A673 (cell line): ENCODE results near the gene SYS1.

Source experiments
- CTCF ChIP-seq: fragments of 300-800, 200-600 bp; sonication (generic); conservative IDR thresholded peaks from 2 replicates; pipeline ENCODE4 v1.5.1; 2017; ENCODE audit warnings: low read depth, mild to moderate bottlenecking, antibody characterized with exemption, low read length, moderate library complexity, mixed read lengths
- EZH2 ChIP-seq: fragments of 200-600 bp; sonication (generic); IDR thresholded peaks from 2 replicates; pipeline ENCODE4 v1.6.1; 2017; ENCODE audit warnings: borderline replicate concordance, low read depth, mild to moderate bottlenecking, mixed read lengths, antibody characterized with exemption, low read length; ENCODE audit not compliant: poor library complexity, severe bottlenecking

GRCh38 chr20:45352729-45353128, 10.2 kb upstream of the SYS1 start:
- TF ChIP-seq CTCF (no peak), EZH2 (no peak)
